PC-9 (cell line): Measurements from ENCODE around the gene ENPP5. TPM values are rescaled to one million over a fixed set of nuclear protein-coding genes. Genes with fewer than 3 reads are reported as not detected.

Experiments
- BruUV-seq: library from RNA; stranded (reverse); fragments of 400-500 nt; replicated peaks from 2 replicates; lab custom pipeline; 2021; lab: Mats Ljungman, UMichigan
- CTCF ChIA-PET: fragments of 300-600 bp; sonication (Branson Sonifier 250); formaldehyde crosslinking; loops from one replicate; lab custom pipeline; 2022; ENCODE audit warnings: antibody characterized with exemption; lab: Charles Lee
- POLR2A ChIA-PET: fragments of 300-600 bp; sonication (Branson Sonifier 250); formaldehyde crosslinking; loops from one replicate; lab custom pipeline; 2022; ENCODE audit warnings: antibody characterized with exemption; ENCODE audit not compliant: unreplicated experiment; lab: Charles Lee
- DNase-seq, 2 experiments: peaks; one replicate each; pipeline versions ENCODE4 v3.0.0 to v3.0.0-alpha.2; 2015 to 2022; ENCODE audit warnings: mixed read lengths in 1 of 2
- H2AFZ ChIP-seq: fragments of 200-600 bp; sonication (generic); 2 replicates; pipeline ENCODE4 v1.8.1; 2017; ENCODE audit warnings: antibody characterized with exemption
- H3F3A ChIP-seq: fragments of 200-600 bp; sonication (generic); 2 replicates; pipeline ENCODE4 v1.8.1; 2017; ENCODE audit warnings: antibody characterized with exemption, mild to moderate bottlenecking, low read depth; ENCODE audit not compliant: insufficient read depth
- H3K27ac ChIP-seq: fragments of 200-600 bp; sonication (generic); 2 replicates; pipeline ENCODE4 v1.6.1; 2016; ENCODE audit warnings: mixed run types
- H3K27me3 ChIP-seq: fragments of 200-600 bp; sonication (generic); 2 replicates; pipeline ENCODE4 v1.6.1; 2016; ENCODE audit warnings: low read depth, mixed run types; ENCODE audit not compliant: insufficient read depth
- H3K36me3 ChIP-seq: fragments of 200-600 bp; sonication (generic); 2 replicates; pipeline ENCODE4 v1.6.1; 2016; ENCODE audit warnings: low read depth, mixed run types
- H3K4me1 ChIP-seq: fragments of 200-600 bp; sonication (generic); replicated peaks from 2 replicates; pipeline ENCODE4 v1.6.1; 2016; ENCODE audit warnings: mixed run types; ENCODE audit not compliant: insufficient read depth
- H3K4me2 ChIP-seq: fragments of 200-600 bp; sonication (generic); 2 replicates; pipeline ENCODE4 v1.6.1; 2017; ENCODE audit warnings: mixed run types
- H3K4me3 ChIP-seq: fragments of 200-600 bp; sonication (generic); 2 replicates; pipeline ENCODE4 v1.6.1; 2016; ENCODE audit warnings: mixed run types
- H3K79me2 ChIP-seq: fragments of 200-600 bp; sonication (generic); 2 replicates; pipeline ENCODE4 v1.6.1; 2017; ENCODE audit warnings: low read depth, mixed run types
- H3K9me2 ChIP-seq: fragments of 200-600 bp; sonication (generic); 2 replicates; pipeline ENCODE4 v1.8.1; 2017; ENCODE audit warnings: mild to moderate bottlenecking; ENCODE audit not compliant: insufficient read depth
- H3K9me3 ChIP-seq: fragments of 200-600 bp; sonication (generic); 2 replicates; pipeline ENCODE4 v1.8.1; 2016; ENCODE audit warnings: low read depth; ENCODE audit not compliant: insufficient read depth
- H4K20me1 ChIP-seq: fragments of 200-600 bp; sonication (generic); 2 replicates; pipeline ENCODE4 v1.8.1; 2017; ENCODE audit not compliant: insufficient read depth
- EZH2 ChIP-seq: fragments of 200-600 bp; sonication (generic); IDR thresholded peaks from 2 replicates; pipeline ENCODE4 v1.8.0; 2017; ENCODE audit warnings: antibody characterized with exemption, low read depth
- intact Hi-C: fragments of 100-400 bp; cut with micrococcal nuclease; formaldehyde crosslinking; loops from one replicate; pipeline ENCODE4 v1.10.0; 2022; ENCODE audit not compliant: unreplicated experiment
- total RNA-seq: library from RNA; stranded (reverse); gene quantifications from 2 replicates; pipeline ENCODE4 v1.2.3, GENCODE V29; 2021
- TF ChIP-seq, protein P1 (sequence below): fragments of 200-600 bp; sonication (generic); conservative IDR thresholded peaks from 2 replicates; pipeline ENCODE4 v1.6.1; 2017; ENCODE audit warnings: mixed run types, antibody characterized with exemption, mild to moderate bottlenecking, moderate library complexity

The ENPP5 gene
- total RNA-seq, 1 experiment from 2014 or later: 9.1 TPM

DNA sequence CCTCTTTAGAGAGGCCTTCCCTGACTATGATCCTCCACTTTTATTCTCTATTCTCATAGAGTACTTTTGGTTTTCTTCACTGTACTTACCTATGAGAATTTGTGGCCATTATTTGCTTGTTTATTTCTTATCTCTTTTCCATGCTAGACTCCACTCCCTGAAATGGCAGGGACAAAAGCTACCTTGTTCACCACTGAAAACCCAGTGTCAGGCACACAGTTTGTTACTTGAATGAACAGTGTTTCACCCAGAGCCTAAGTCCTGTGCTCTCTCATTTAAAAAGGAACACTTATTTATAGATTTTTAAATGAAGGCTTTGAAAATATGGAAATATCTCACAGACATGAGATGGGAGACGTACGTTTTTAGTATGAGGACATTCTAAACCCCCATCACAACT lies 47.7 kb upstream of the ENPP5 start:
- peaks cover 6% of the 10 kb centered on the region; the same call in 1 of the 2 replicates for H3K27me3 ChIP-seq
- H3K4me2 ChIP-seq: no peak overlapping the region
- no peaks in the 10 kb centered on the region for H4K20me1 ChIP-seq
- ChIA-PET CTCF (no interaction called here), POLR2A (no interaction called here)
- no peaks in the 10 kb centered on the region for H3K4me1 ChIP-seq
- H2AFZ ChIP-seq: no peak overlapping the region
- no peak overlapping the region for H3K27ac ChIP-seq
- no peaks in the 10 kb centered on the region for H3K79me2 ChIP-seq
- intact Hi-C loops: no loop called here
- DNase-seq: no peak
- H3K9me3 ChIP-seq: no peaks in the 10 kb centered on the region
- H3K36me3 ChIP-seq: no peaks in the 10 kb centered on the region
- no peaks in the 10 kb centered on the region for H3F3A ChIP-seq
- no peaks in the 10 kb centered on the region; the same call in 1 of the 2 replicates for H3K9me2 ChIP-seq
- TF ChIP-seq, protein P1, sequence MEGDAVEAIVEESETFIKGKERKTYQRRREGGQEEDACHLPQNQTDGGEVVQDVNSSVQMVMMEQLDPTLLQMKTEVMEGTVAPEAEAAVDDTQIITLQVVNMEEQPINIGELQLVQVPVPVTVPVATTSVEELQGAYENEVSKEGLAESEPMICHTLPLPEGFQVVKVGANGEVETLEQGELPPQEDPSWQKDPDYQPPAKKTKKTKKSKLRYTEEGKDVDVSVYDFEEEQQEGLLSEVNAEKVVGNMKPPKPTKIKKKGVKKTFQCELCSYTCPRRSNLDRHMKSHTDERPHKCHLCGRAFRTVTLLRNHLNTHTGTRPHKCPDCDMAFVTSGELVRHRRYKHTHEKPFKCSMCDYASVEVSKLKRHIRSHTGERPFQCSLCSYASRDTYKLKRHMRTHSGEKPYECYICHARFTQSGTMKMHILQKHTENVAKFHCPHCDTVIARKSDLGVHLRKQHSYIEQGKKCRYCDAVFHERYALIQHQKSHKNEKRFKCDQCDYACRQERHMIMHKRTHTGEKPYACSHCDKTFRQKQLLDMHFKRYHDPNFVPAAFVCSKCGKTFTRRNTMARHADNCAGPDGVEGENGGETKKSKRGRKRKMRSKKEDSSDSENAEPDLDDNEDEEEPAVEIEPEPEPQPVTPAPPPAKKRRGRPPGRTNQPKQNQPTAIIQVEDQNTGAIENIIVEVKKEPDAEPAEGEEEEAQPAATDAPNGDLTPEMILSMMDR: no peak
- TF ChIP-seq EZH2: no peak
- no peak overlapping the region for H3K4me3 ChIP-seq
- no TSS peak for BruUV-seq

DNA sequence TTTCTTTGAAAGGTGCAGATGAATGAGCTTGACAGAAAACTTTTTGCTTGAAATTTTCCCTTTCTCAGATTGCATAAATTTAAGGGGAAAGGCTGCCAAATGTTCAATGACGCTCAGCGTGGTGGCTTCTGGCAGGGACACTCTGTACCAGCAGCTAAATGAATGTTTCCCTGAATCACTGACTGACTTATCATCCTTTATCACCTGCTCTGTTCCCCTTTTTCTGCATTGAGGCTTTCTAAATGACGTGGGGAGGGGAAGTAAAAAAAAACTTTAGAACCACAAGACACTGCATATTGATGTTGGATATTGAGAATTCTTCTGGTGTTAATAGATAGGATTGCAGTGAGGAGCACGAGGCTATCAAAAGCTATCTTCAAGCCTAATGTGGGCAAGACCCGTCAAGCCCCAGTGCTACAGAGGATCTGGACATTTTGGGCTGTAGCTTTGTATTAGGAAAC lies 46.9 kb upstream of the ENPP5 start:
- CTCF ChIA-PET: interaction anchor here (0.6 kb wide), 1 partner anchor 127 kb away, joined by 4 read pairs; no protein-coding TSS in a partner anchor
- no peak for DNase-seq
- Histone ChIP-seq H3K36me3 (no peaks in the 10 kb centered on the region), H2AFZ (no peak overlapping the region), H3K4me2 (no peak overlapping the region), H3K4me1 (no peaks in the 10 kb centered on the region), H3F3A (no peaks in the 10 kb centered on the region), H3K27me3 (peaks cover 6% of the 10 kb centered on the region; the same call in 1 of the 2 replicates), H3K27ac (no peak overlapping the region), H4K20me1 (no peaks in the 10 kb centered on the region), H3K4me3 (no peak overlapping the region), H3K9me2 (no peaks in the 10 kb centered on the region; the same call in 1 of the 2 replicates), H3K79me2 (no peaks in the 10 kb centered on the region), H3K9me3 (no peaks in the 10 kb centered on the region)
- no TSS peak for BruUV-seq
- intact Hi-C loops: no loop called here
- POLR2A ChIA-PET: no interaction called here
- TF ChIP-seq EZH2: no peak
- TF ChIP-seq, protein P1: no peak

DNA sequence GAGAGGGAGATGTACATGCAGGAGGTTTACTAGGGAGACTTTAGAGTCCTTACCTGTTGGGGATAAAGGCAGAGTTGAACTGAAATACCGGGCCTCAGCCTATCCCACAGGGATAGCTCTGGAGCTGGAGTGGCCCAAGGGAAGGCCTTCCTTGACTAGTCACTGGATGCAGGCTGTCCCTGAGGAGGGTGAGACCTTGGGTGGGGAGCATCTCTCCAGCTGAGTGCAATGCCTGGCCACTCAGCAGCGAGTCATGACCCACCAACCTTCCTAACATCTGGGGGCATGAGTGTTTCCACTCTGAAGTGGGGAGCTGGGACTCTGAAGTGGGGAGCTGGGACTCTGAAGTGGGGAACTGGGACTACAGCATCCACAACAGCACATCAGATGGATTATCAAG lies 46.1 kb upstream of the ENPP5 start:
- Histone ChIP-seq H3K79me2 (no peaks in the 10 kb centered on the region), H3F3A (no peaks in the 10 kb centered on the region), H2AFZ (no peak overlapping the region), H3K4me2 (no peak overlapping the region), H3K27me3 (peaks cover 6% of the 10 kb centered on the region; the same call in 1 of the 2 replicates), H3K27ac (no peak overlapping the region), H3K9me3 (no peaks in the 10 kb centered on the region), H4K20me1 (no peaks in the 10 kb centered on the region), H3K36me3 (no peaks in the 10 kb centered on the region), H3K9me2 (no peaks in the 10 kb centered on the region; the same call in 1 of the 2 replicates), H3K4me1 (no peaks in the 10 kb centered on the region), H3K4me3 (no peak overlapping the region)
- no peak for TF ChIP-seq EZH2
- TF ChIP-seq, protein P1: no peak
- intact Hi-C loops: no loop called here
- POLR2A ChIA-PET: no interaction called here
- CTCF ChIA-PET: no interaction called here
- no TSS peak for BruUV-seq
- no peak for DNase-seq
